ENCODE data around the gene ADAMTS2.

DNA sequence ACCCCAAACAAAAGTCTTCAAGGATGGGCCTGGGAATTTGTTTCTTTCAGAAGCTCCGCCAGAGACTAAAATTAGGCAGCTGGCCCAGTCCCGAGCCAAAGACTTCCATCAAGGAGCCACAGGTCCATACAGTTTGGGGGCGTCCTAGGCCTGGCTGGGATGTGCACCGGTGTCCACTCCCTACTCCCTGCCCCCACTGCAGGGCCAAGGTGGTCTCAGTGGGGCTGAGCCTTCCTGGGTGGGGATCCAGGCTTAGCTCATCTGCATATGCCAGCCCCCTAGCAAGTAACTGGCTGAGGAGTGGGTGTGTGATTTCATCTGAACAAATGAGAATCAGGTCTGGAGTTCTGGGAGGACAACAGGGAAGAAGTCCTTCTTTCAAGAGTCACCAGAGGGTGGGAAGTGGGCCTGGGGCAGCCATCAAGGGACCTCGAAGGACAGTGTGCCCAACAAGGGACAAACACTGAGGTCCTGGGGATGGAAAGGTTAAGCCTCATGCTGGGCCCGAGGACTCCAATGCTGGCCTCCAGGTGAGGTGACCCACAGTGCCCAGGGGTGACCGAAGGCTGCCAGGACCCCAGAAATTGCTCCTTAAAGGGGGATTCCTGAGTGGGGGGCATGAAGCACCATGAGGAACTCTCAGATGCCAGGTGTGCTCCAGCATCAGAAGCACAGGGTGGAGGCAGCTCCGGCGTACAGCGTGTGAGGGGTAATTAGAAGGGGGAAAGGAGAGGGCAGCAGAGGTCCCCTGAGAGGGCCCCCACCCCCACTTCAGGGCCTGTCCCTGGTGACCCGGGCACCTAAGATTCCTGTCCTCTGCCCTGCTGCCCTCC, 193.8 kb downstream of the ADAMTS2 start:
- TF ChIP-seq, protein P1, sequence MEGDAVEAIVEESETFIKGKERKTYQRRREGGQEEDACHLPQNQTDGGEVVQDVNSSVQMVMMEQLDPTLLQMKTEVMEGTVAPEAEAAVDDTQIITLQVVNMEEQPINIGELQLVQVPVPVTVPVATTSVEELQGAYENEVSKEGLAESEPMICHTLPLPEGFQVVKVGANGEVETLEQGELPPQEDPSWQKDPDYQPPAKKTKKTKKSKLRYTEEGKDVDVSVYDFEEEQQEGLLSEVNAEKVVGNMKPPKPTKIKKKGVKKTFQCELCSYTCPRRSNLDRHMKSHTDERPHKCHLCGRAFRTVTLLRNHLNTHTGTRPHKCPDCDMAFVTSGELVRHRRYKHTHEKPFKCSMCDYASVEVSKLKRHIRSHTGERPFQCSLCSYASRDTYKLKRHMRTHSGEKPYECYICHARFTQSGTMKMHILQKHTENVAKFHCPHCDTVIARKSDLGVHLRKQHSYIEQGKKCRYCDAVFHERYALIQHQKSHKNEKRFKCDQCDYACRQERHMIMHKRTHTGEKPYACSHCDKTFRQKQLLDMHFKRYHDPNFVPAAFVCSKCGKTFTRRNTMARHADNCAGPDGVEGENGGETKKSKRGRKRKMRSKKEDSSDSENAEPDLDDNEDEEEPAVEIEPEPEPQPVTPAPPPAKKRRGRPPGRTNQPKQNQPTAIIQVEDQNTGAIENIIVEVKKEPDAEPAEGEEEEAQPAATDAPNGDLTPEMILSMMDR (IDR thresholded peaks at IDR 0.05; ENCODE audit: control extremely low read depth in 1 of 3, insufficient read depth in 1 of 3, low read depth in 1 of 3, low read length in 3 of 3) = no peak
- TF ChIP-seq SUZ12 (IDR thresholded peaks at IDR 0.05; ENCODE audit: low read length) (no peak), EP300 (IDR thresholded peaks at IDR 0.05; ENCODE audit: borderline replicate concordance in 1 of 2, low read depth in 2 of 2, low read length in 2 of 2) (no peak), POLR2A (IDR thresholded peaks at IDR 0.05; ENCODE audit: control extremely low read depth in 1 of 2, low read depth in 2 of 2, low read length in 2 of 2) (no peak), POLR2AphosphoS5 (IDR thresholded peaks at IDR 0.05; ENCODE audit: low read depth, low read length) (no peak)
